Endothelial cell of umbilical vein (primary cell): Measurements from ENCODE around the gene LILRA2. TPM values are rescaled to one million over a fixed set of nuclear protein-coding genes. Genes with fewer than 3 reads are reported as not detected.
"Not testable (repeated sequence)": the region's sequence is repeated elsewhere in the genome, so short reads cannot be mapped to it uniquely, and the experiment has no call there.

Experiments
- BruUV-seq: library from RNA; stranded (reverse); fragments of 400-500 nt; replicated peaks from 2 replicates; lab custom pipeline; 2021; lab: Mats Ljungman, UMichigan
- CTCF ChIA-PET: fragments of 300-600, 350-600 bp; sonication (Branson Sonifier 250); formaldehyde crosslinking; loops from one replicate; lab custom pipeline; 2021; ENCODE audit warnings: antibody characterized with exemption, inconsistent platforms; lab: Charles Lee
- POLR2A ChIA-PET: fragments of 300-600, 350-600 bp; sonication (Branson Sonifier 250); formaldehyde crosslinking; loops from one replicate; lab custom pipeline; 2021; ENCODE audit warnings: antibody characterized with exemption, inconsistent platforms; lab: Charles Lee
- DNase-seq: peaks from one replicate; pipeline ENCODE4 v3.0.0-alpha.2; 2011; ENCODE audit warnings: low read depth, low spot score
- FAIRE-seq: peaks from 2 replicates; lab custom pipeline; 2011; peaks lifted over from hg19 to GRCh38; lab: Jason Lieb, UNC
- H2AFZ ChIP-seq: 2 replicates; pipeline ENCODE4 v1.6.0; 2012; ENCODE audit warnings: low read depth, low read length, control low read depth, inconsistent platforms
- H3K27ac ChIP-seq: 2 replicates; pipeline ENCODE4 v1.5.1; 2011; ENCODE audit warnings: low read depth, mild to moderate bottlenecking, control low read depth, low read length, moderate library complexity; ENCODE audit not compliant: insufficient read depth
- H3K27me3 ChIP-seq, 2 experiments: 2 replicates each; pipeline versions ENCODE4 v1.6.0 to v1.6.1; 2011; ENCODE audit warnings: low read length in 2 of 2, mixed read lengths in 1 of 2; ENCODE audit not compliant: control insufficient read depth in 2 of 2, insufficient read depth in 2 of 2
- H3K36me3 ChIP-seq, 2 experiments: 2 replicates in 1 of 2; 3 replicates in 1 of 2; pipeline ENCODE4 v1.5.1; 2011; ENCODE audit warnings: low read length in 2 of 2, mild to moderate bottlenecking in 1 of 2, moderate library complexity in 1 of 2; ENCODE audit not compliant: control insufficient read depth in 2 of 2, insufficient read depth in 2 of 2; ENCODE audit errors: extremely low read depth in 1 of 2
- H3K4me1 ChIP-seq: 3 replicates; pipeline ENCODE4 v1.5.1; 2011; ENCODE audit warnings: mild to moderate bottlenecking, low read length; ENCODE audit not compliant: control insufficient read depth, insufficient read depth; ENCODE audit errors: extremely low read depth
- H3K4me2 ChIP-seq: 2 replicates; pipeline ENCODE4 v1.6.1; 2011; ENCODE audit warnings: low read length, control low read depth, mixed read lengths; ENCODE audit not compliant: insufficient read depth
- H3K4me3 ChIP-seq, 3 experiments: fragments of 200-600 bp in 1 of 3; sonication (generic), shearing (Covaris generic) in 1 of 3; replicated peaks in 1 of 3; 2 replicates each; pipeline ENCODE4 v1.5.1; 2011 to 2016; ENCODE audit warnings: control low read depth in 3 of 3, low read length in 3 of 3, mild to moderate bottlenecking in 2 of 3, inconsistent platforms in 1 of 3, low read depth in 1 of 3, moderate library complexity in 1 of 3; ENCODE audit not compliant: insufficient read depth in 1 of 3
- H3K79me2 ChIP-seq: 2 replicates; pipeline ENCODE4 v1.6.0; 2012; ENCODE audit warnings: low read length, inconsistent platforms; ENCODE audit not compliant: control insufficient read depth, insufficient read depth
- H3K9ac ChIP-seq: replicated peaks from 2 replicates; pipeline ENCODE3; 2011; ENCODE audit warnings: low read length, control low read depth; ENCODE audit not compliant: insufficient read depth; ENCODE audit errors: extremely low read depth
- H3K9me1 ChIP-seq: replicated peaks from 3 replicates; pipeline ENCODE4 v1.6.0; 2011; ENCODE audit warnings: mild to moderate bottlenecking, low read length; ENCODE audit not compliant: control insufficient read depth, insufficient read depth; ENCODE audit errors: extremely low read depth
- H3K9me3 ChIP-seq: replicated peaks from 2 replicates; pipeline ENCODE4 v1.5.1; 2012; ENCODE audit warnings: low read length, inconsistent platforms; ENCODE audit not compliant: control insufficient read depth, insufficient read depth
- H4K20me1 ChIP-seq: replicated peaks from 2 replicates; pipeline ENCODE3; 2011; ENCODE audit warnings: mild to moderate bottlenecking, low read length; ENCODE audit not compliant: control insufficient read depth, insufficient read depth; ENCODE audit errors: extremely low read depth
- FOS ChIP-seq: IDR thresholded peaks from 2 replicates; pipeline ENCODE4 v1.6.1; 2011; ENCODE audit warnings: mild to moderate bottlenecking, low read length, moderate library complexity, borderline replicate concordance; ENCODE audit not compliant: insufficient read depth
- JUN ChIP-seq: IDR thresholded peaks from 2 replicates; pipeline ENCODE4 v1.6.1; 2011; ENCODE audit warnings: borderline replicate concordance, low read depth; ENCODE audit not compliant: insufficient read length, insufficient read depth
- POLR2A ChIP-seq: IDR thresholded peaks from 2 replicates; pipeline ENCODE4 v1.6.1; 2012; ENCODE audit warnings: low read depth, mild to moderate bottlenecking, control low read depth, low read length
- dilution Hi-C: fragments of 300-500 bp; cut with MboI; formaldehyde crosslinking; loops from one replicate; pipeline ENCODE4 v1.15.0; 2019; ENCODE audit warnings: low sequenced_read_pairs; ENCODE audit not compliant: extremely low pct_ligation_motif_present
- intact Hi-C: fragments of 100-400 bp; cut with micrococcal nuclease; formaldehyde crosslinking; loops from one replicate; pipeline ENCODE4 v1.10.0; 2022
- polyA plus RNA-seq, 4 experiments: library from polyadenylated mRNA; depleted of rRNA in 3 of 4; stranded (reverse) in 3 of 4; unstranded in 1 of 4; fragments of >200 nt; gene quantifications; 2 replicates each; pipeline versions ENCODE4 v1.2.1 to v1.2.3, GENCODE V29; 2011 to 2012; ENCODE audit warnings: missing spikeins in 1 of 4
- total RNA-seq: library from RNA; stranded (reverse); gene quantifications from 2 replicates; pipeline ENCODE4 v1.2.3, GENCODE V29; 2021

The LILRA2 gene
- total and polyA plus RNA-seq, 2 donors (not counting 3 experiments of a cell fraction or from before 2014, with no cell fraction given) = not detected

DNA sequence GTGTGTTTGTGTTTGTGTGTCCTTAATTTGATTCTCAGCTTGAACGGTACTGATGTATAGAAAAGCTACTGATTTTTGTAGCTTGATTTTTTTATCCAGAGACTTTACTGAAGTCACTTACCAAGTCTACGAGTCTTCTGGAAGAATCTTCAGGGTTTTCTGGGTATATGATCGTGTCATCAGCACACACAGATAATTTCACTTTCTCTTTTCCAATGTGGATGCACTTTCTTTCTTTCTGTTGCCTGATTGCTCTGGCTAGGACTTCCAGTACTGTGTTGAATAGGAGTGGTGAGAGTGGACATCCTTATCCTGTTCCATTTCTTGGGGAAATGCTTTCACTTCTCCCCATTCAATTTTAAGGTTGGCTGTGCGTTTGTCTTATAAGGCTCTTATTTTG lies 48.8 kb downstream of the LILRA2 start:
- no peak for DNase-seq
- H3K79me2 ChIP-seq = no peaks in the 10 kb centered on the region
- no TSS peak for BruUV-seq
- H2AFZ ChIP-seq = no peak overlapping the region
- POLR2A ChIA-PET = no interaction called here
- no peak overlapping the region for H3K27ac ChIP-seq
- no peak overlapping the region for H3K4me2 ChIP-seq
- no peaks in the 10 kb centered on the region for H3K9me3 ChIP-seq
- CTCF ChIA-PET = interaction anchor here (1.3 kb wide), 1 partner anchor 52 kb away, joined by 3 read pairs; no protein-coding TSS in a partner anchor
- H3K27me3 ChIP-seq = no peaks in the 10 kb centered on the region
- H3K4me3 ChIP-seq = no peak overlapping the region
- H4K20me1 ChIP-seq = no peaks in the 10 kb centered on the region
- intact Hi-C loops (no loop called here), dilution Hi-C loops (no loop called here)
- FAIRE-seq = no peak
- no peaks in the 10 kb centered on the region for H3K4me1 ChIP-seq
- no peaks in the 10 kb centered on the region for H3K9me1 ChIP-seq
- TF ChIP-seq POLR2A (no peak), FOS (no peak), JUN (no peak)
- no peaks in the 10 kb centered on the region for H3K36me3 ChIP-seq
- no peak overlapping the region for H3K9ac ChIP-seq

DNA sequence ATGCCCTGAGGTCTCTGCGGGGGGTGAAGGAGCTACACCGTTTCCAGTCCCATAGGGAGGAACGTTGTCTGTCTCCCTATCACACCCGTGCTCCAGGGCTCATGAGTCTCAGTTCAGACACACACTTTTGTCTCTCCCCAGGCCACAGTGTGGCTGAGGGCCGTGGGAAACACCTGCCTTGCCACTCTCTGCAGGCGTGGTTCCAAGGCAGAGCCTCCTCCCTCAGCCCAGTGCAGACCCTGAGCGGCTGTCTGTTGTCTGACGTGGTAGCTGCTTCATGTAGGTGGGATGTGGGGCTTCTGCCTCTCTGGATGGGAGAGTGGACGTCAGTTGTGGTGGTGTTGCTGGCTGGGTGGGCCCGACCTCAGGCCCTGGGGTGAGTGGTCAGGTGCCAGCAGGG lies 50.6 kb downstream of the LILRA2 start:
- intact Hi-C loops, CTCF ChIA-PET, H3K4me2 ChIP-seq, H3K9me3 ChIP-seq, H3K27ac ChIP-seq, DNase-seq, dilution Hi-C loops, POLR2A ChIA-PET, BruUV-seq, H3K79me2 ChIP-seq, H3K9ac ChIP-seq, H3K27me3 ChIP-seq, H3K4me1 ChIP-seq, H3K36me3 ChIP-seq, H3K4me3 ChIP-seq, H4K20me1 ChIP-seq, H2AFZ ChIP-seq, H3K9me1 ChIP-seq: not testable (repeated sequence)
- peak; percentile 63 for FAIRE-seq

DNA sequence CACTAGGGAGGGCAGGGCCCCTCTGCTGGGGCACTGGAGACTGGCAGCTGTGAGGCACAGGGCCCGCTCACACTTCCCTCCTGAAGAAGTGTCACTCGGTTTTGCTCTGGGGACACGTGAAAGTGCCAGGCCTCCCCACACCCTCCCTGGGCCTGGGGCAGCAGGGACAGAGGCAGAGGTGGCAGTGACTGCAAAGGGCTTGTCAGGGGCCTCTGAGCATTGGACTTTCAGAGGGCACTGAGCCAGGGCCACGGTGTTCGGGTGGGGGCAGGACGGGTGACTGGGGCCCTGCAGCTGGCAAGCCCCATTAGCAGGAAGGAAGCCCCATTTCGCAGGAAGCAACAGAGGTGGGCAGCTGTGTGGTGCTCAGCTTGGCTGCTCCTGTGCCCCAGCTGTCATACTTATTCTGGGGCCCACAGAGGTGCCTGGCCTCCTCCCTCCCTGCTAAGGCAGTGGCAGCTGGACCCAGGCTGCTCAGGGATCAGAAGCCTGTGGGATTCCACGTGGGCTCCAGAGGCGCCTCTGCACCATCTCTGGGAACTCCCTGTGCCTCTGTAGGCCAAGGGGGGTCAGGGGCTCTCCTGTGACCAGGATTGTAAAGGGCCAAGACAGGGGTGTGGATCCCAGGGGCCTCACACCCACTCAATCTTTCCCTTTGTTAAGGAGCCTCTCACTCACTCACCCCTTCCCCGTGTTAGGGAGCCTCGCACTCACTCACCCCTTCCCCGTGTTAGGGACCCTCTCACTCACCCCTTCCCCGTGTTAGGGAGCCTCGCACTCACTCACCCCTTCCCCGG lies 51.5 kb downstream of the LILRA2 start:
- H3K27me3 ChIP-seq, POLR2A ChIA-PET, CTCF ChIA-PET: not testable (repeated sequence)

More for the DNA sequence above, 51.5 kb downstream of the LILRA2 start:
- intact Hi-C loops, H2AFZ ChIP-seq, DNase-seq, FAIRE-seq, H3K36me3 ChIP-seq, H3K79me2 ChIP-seq, H4K20me1 ChIP-seq, H3K9ac ChIP-seq, H3K4me3 ChIP-seq, BruUV-seq, H3K9me3 ChIP-seq, H3K27ac ChIP-seq, dilution Hi-C loops, H3K9me1 ChIP-seq, H3K4me2 ChIP-seq, H3K4me1 ChIP-seq: not testable (repeated sequence)
